H9 (cell line): ENCODE measurements around the gene UBE2E1. TPM values are rescaled to one million over a fixed set of nuclear protein-coding genes. Genes with fewer than 3 reads are reported as not detected.
A peak's percentile ranks its signal among the peaks of the same experiment; 100 is the strongest.

Experiments
- DNase-seq: peaks from one replicate; pipeline ENCODE4 v3.0.0-alpha.2; 2017
- H2AFZ ChIP-seq: one replicate; pipeline ENCODE4 v1.6.1; 2013; ENCODE audit warnings: mild to moderate bottlenecking, low read length, control low read depth, moderate library complexity
- H2AK5ac ChIP-seq: 2 replicates; pipeline ENCODE4 v1.6.1; 2013; ENCODE audit warnings: low read length, control low read depth, mixed read lengths; ENCODE audit not compliant: insufficient read length
- H2BK120ac ChIP-seq: one replicate; pipeline ENCODE4 v1.6.1; 2013; ENCODE audit warnings: low read depth, mild to moderate bottlenecking, low read length, control low read depth, inconsistent platforms; ENCODE audit not compliant: poor library complexity, severe bottlenecking
- H2BK12ac ChIP-seq: 2 replicates; pipeline ENCODE4 v1.6.1; 2013; ENCODE audit warnings: low read length, control low read depth, mixed read lengths, low read depth; ENCODE audit not compliant: insufficient read length
- H2BK15ac ChIP-seq: 2 replicates; pipeline ENCODE4 v1.6.1; 2013; ENCODE audit warnings: low read depth, low read length, control low read depth
- H2BK20ac ChIP-seq: one replicate; pipeline ENCODE4 v1.6.1; 2013; ENCODE audit warnings: low read depth, mild to moderate bottlenecking, low read length, control low read depth, inconsistent platforms; ENCODE audit not compliant: poor library complexity, severe bottlenecking
- H2BK5ac ChIP-seq: 2 replicates; pipeline ENCODE4 v1.6.1; 2013; ENCODE audit warnings: low read length, control low read depth, mixed read lengths; ENCODE audit not compliant: insufficient read length
- H3K14ac ChIP-seq: 2 replicates; pipeline ENCODE4 v1.6.1; 2013; ENCODE audit warnings: low read length, control low read depth; ENCODE audit not compliant: insufficient read depth
- H3K18ac ChIP-seq: 2 replicates; pipeline ENCODE4 v1.6.1; 2013; ENCODE audit warnings: low read depth, mild to moderate bottlenecking, mixed read lengths, low read length, control low read depth; ENCODE audit not compliant: insufficient read length
- H3K23ac ChIP-seq: 2 replicates; pipeline ENCODE4 v1.6.1; 2013; ENCODE audit warnings: low read length, control low read depth, mixed read lengths, low read depth; ENCODE audit not compliant: insufficient read length
- H3K23me2 ChIP-seq: 2 replicates; pipeline ENCODE4 v1.6.1; 2013; ENCODE audit warnings: low read depth, mild to moderate bottlenecking, mixed read lengths, low read length, control low read depth; ENCODE audit not compliant: insufficient read length, poor library complexity, severe bottlenecking
- H3K27ac ChIP-seq: 2 replicates; pipeline ENCODE4 v1.5.1; 2013; ENCODE audit warnings: low read length, control low read depth, mixed read lengths, low read depth; ENCODE audit not compliant: insufficient read length
- H3K27me3 ChIP-seq: 2 replicates; pipeline ENCODE4 v1.6.1; 2013; ENCODE audit warnings: low read length, control low read depth, inconsistent platforms; ENCODE audit not compliant: insufficient read depth
- H3K4ac ChIP-seq: 2 replicates; pipeline ENCODE4 v1.6.1; 2013; ENCODE audit warnings: low read depth, mild to moderate bottlenecking, control low read depth, inconsistent platforms, low read length, moderate library complexity
- H3K4me1 ChIP-seq: 2 replicates; pipeline ENCODE4 v1.6.1; 2013; ENCODE audit warnings: low read length, control low read depth, inconsistent platforms; ENCODE audit not compliant: insufficient read depth
- H3K4me2 ChIP-seq: 2 replicates; pipeline ENCODE4 v1.6.1; 2013; ENCODE audit warnings: low read length, control low read depth, mixed read lengths; ENCODE audit not compliant: insufficient read length, insufficient read depth
- H3K56ac ChIP-seq: 2 replicates; pipeline ENCODE4 v1.6.1; 2013; ENCODE audit warnings: low read depth, mild to moderate bottlenecking, mixed read lengths, low read length, control low read depth; ENCODE audit not compliant: insufficient read length
- H3K79me1 ChIP-seq: 2 replicates; pipeline ENCODE4 v1.6.1; 2013; ENCODE audit warnings: low read depth, mild to moderate bottlenecking, moderate library complexity, low read length, control low read depth, inconsistent platforms; ENCODE audit not compliant: insufficient read depth, poor library complexity, severe bottlenecking
- H3K79me2 ChIP-seq: 2 replicates; pipeline ENCODE4 v1.6.1; 2013; ENCODE audit warnings: low read length, control low read depth, inconsistent platforms; ENCODE audit not compliant: insufficient read depth
- H3K9ac ChIP-seq: 2 replicates; pipeline ENCODE4 v1.6.1; 2013; ENCODE audit warnings: low read length, control low read depth, mixed read lengths; ENCODE audit not compliant: insufficient read length; ENCODE audit errors: extremely low read depth
- H3K9me3 ChIP-seq: one replicate; pipeline ENCODE4 v1.6.1; 2013; ENCODE audit warnings: low read depth, low read length, inconsistent platforms; ENCODE audit not compliant: control insufficient read depth
- H3T11ph ChIP-seq: one replicate; pipeline ENCODE4 v1.6.1; 2013; ENCODE audit warnings: mild to moderate bottlenecking, low read length, control low read depth, inconsistent platforms
- H4K20me1 ChIP-seq: one replicate; pipeline ENCODE4 v1.6.1; 2013; ENCODE audit not compliant: control insufficient read depth, insufficient read length, insufficient read depth
- H4K5ac ChIP-seq: 2 replicates; pipeline ENCODE4 v1.6.1; 2013; ENCODE audit warnings: low read depth, mild to moderate bottlenecking, mixed read lengths, low read length, control low read depth; ENCODE audit not compliant: insufficient read length
- H4K8ac ChIP-seq: replicated peaks from 2 replicates; pipeline ENCODE4 v1.6.1; 2013; ENCODE audit warnings: low read length, control low read depth, mixed read lengths, low read depth; ENCODE audit not compliant: insufficient read length
- H4K91ac ChIP-seq: 2 replicates; pipeline ENCODE4 v1.6.1; 2013; ENCODE audit warnings: low read depth, mild to moderate bottlenecking, moderate library complexity, mixed read lengths, low read length, control low read depth; ENCODE audit not compliant: insufficient read length
- H3K27ac Mint-ChIP-seq, 3 experiments: 2 replicates in 2 of 3; 3 replicates in 1 of 3; pipeline ENCODE4 v1.8.0; 2020 to 2021; ENCODE audit warnings: mixed read lengths in 3 of 3, mild to moderate bottlenecking in 1 of 3, moderate library complexity in 1 of 3
- H3K27me3 Mint-ChIP-seq: 2 replicates; pipeline ENCODE4 v1.8.0; 2021; ENCODE audit warnings: low read depth, mild to moderate bottlenecking, moderate library complexity, mixed read lengths
- H3K36me3 Mint-ChIP-seq, 3 experiments: 2 replicates in 2 of 3; 3 replicates in 1 of 3; pipeline ENCODE4 v1.8.0; 2020 to 2021; ENCODE audit warnings: low read depth in 3 of 3, mixed read lengths in 3 of 3; ENCODE audit not compliant: insufficient read depth in 1 of 3
- H3K4me1 Mint-ChIP-seq, 2 experiments: 2 replicates each; pipeline ENCODE4 v1.8.0; 2020; ENCODE audit warnings: mixed read lengths in 2 of 2
- H3K4me3 Mint-ChIP-seq, 2 experiments: 2 replicates in 1 of 2; 3 replicates in 1 of 2; pipeline ENCODE4 v1.8.0; 2020 to 2021; ENCODE audit warnings: mild to moderate bottlenecking in 2 of 2, mixed read lengths in 2 of 2, moderate library complexity in 1 of 2
- H3K9me3 Mint-ChIP-seq, 2 experiments: 2 replicates in 1 of 2; 3 replicates in 1 of 2; pipeline ENCODE4 v1.8.0; 2020; ENCODE audit warnings: mild to moderate bottlenecking in 2 of 2, mixed read lengths in 2 of 2, moderate library complexity in 1 of 2
- WGBS: extraction: QIAGEN DNeasy Blood & Tissue Kit; methylation state at CpG from one replicate; pipeline ENCODE4 v1.1.7; 2013; ENCODE audit warnings: missing lambda C conversion rate, low lambda C conversion rate, mixed read lengths; ENCODE audit not compliant: insufficient read length; ENCODE audit errors: extremely low coverage; 5-methylcytosine and 5-hydroxymethylcytosine counted together
- total RNA-seq: library from RNA; stranded (reverse); gene quantifications from 2 replicates; pipeline ENCODE4 v1.2.1, GENCODE V29; 2021
- TF ChIP-seq, protein P1 (sequence below): fragments of 200-600 bp; sonication (generic); conservative IDR thresholded peaks from 3 replicates; pipeline ENCODE4 v1.8.0; 2021; ENCODE audit warnings: antibody characterized with exemption, mild to moderate bottlenecking

Gene UBE2E1
- total RNA-seq, 1 experiment from 2014 or later = 142 TPM

DNA sequence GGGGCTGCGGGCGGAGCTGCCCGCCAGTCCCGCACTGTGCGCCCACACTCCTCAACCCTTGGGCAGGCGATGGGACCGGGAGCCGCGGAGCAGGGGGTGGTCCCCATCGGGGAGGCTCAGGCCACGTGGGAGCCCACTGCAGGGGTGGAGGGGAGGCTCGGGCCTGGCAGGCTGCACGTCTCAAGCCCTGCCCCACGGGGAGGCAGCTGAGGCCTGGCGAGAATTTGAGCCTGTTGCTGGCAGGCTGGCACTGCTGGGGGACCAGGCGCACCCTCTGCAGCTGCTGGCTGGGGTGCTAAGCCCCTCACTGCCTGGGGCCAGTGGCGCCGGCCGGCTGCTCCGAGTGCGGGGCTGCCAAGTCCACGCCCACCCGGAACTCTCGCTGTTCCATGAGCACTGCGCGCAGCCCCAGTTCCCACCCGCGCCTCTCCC, 76.7 kb downstream of the UBE2E1 start:
- H3K4me1 ChIP-seq = no peaks in the 10 kb centered on the region
- H2BK120ac ChIP-seq = no peak overlapping the region
- Mint-ChIP-seq H3K9me3 (peaks cover 17 to 21% of the 10 kb centered on the region in 2 experiments), H3K27ac (peak overlapping the region in 1 of 3 experiments; percentile 31; a peak in 1 of 7 replicates), H3K4me3 (no peak overlapping the region), H3K36me3 (peaks cover 38 to 41% (median 41%) of the 10 kb centered on the region in 3 experiments), H3K4me1 (0 out of 4 replicates have a peak, but pooled peaks cover 0 to 8% of the 10 kb centered on the region in 2 experiments), H3K27me3 (no peaks in the 10 kb centered on the region)
- no peaks in the 10 kb centered on the region for H3K79me1 ChIP-seq
- H4K8ac ChIP-seq = no peak overlapping the region
- no peak for DNase-seq
- H3K9me3 ChIP-seq = no peaks in the 10 kb centered on the region
- no peaks in the 10 kb centered on the region for H3K23me2 ChIP-seq
- H3K18ac ChIP-seq = no peak overlapping the region
- H3K56ac ChIP-seq = no peak overlapping the region
- H2BK20ac ChIP-seq = no peak overlapping the region
- no peak overlapping the region for H2BK5ac ChIP-seq
- WGBS = no CpG with 5 or more reads among the region's 28 CpGs
- no peak overlapping the region for H3K27ac ChIP-seq
- no peak overlapping the region for H4K91ac ChIP-seq
- no peak overlapping the region for H2BK15ac ChIP-seq
- H2AK5ac ChIP-seq = no peak overlapping the region
- H3K27me3 ChIP-seq = no peaks in the 10 kb centered on the region
- H3K4ac ChIP-seq = no peak overlapping the region
- TF ChIP-seq, protein P1, sequence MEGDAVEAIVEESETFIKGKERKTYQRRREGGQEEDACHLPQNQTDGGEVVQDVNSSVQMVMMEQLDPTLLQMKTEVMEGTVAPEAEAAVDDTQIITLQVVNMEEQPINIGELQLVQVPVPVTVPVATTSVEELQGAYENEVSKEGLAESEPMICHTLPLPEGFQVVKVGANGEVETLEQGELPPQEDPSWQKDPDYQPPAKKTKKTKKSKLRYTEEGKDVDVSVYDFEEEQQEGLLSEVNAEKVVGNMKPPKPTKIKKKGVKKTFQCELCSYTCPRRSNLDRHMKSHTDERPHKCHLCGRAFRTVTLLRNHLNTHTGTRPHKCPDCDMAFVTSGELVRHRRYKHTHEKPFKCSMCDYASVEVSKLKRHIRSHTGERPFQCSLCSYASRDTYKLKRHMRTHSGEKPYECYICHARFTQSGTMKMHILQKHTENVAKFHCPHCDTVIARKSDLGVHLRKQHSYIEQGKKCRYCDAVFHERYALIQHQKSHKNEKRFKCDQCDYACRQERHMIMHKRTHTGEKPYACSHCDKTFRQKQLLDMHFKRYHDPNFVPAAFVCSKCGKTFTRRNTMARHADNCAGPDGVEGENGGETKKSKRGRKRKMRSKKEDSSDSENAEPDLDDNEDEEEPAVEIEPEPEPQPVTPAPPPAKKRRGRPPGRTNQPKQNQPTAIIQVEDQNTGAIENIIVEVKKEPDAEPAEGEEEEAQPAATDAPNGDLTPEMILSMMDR = no peak
- no peak overlapping the region for H3K23ac ChIP-seq
- H3K4me2 ChIP-seq = no peak overlapping the region
- no peaks in the 10 kb centered on the region; the same call in 1 of the 2 replicates for H3K79me2 ChIP-seq
- H2AFZ ChIP-seq = no peak overlapping the region
- no peak overlapping the region for H3K9ac ChIP-seq
- no peak overlapping the region for H3K14ac ChIP-seq
- H2BK12ac ChIP-seq = no peak overlapping the region
- H4K20me1 ChIP-seq = no peaks in the 10 kb centered on the region
- H3T11ph ChIP-seq = no peak overlapping the region
- no peak overlapping the region for H4K5ac ChIP-seq
